ENCODE results near the gene FARSA.
"Not testable (repeated sequence)": the region's sequence is repeated elsewhere in the genome, so short reads cannot be mapped to it uniquely, and the experiment has no call there.

The FARSA gene

DNA sequence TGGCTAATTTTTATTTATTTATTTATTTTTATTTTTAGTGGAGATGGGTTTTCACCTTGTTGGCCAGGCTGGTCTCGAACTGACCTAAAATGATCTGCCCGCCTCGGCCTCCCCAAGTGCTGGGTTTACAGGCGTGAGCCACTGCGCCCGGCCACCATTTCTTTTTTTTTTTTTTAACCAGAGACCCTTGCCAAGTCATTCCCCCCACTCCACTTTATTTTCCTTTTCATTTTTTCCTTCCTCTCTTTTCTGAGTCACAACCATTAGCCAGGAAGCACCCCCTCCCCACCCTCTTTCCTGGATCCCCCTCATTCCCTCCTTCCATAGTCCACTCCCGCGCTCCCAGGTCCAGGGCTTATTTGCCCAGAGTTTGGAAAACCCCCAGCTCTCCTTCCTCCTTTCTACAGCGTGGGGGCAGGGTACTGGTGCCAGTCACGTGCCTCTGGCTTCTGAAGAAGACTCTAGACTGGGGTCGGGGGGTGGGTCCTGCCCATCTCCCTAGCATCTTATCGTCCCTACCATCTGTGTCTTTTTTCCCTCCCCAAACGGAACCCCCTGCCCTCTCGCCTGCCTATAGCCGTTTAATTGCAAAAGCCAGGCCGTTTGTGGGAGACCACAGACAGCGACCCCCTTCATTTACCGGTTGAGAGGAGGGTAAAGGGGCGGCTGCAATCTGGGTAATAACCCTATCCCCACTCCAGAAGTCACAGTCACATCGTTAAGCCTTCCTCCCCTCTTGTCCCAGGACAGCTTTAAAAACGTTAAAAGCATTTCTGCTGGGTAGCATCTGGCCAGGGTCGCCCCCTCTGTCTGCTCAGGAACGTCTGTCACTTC lies 3.8 kb upstream of the FARSA start:
- no peak for DNase-seq

DNA sequence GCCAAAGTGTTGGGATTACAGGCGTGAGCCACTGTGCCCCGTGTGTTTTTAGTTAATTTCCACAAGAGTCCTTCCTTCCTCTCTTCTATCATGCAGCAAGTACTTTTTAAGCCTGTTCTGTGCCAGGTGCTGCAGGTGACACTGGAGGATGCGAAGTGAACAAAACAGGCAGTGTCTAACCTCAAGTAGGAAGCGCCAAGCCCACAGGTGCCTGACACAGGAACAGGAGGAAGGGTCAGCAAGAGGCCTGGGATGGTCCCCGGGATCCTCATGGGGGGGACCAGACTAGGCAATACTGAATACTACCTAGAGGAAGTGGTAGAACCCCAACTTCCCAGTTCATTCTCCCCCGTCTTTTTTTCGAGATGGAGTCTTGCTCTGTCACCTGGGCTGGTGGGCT lies 3.1 kb upstream of the FARSA start:
- DNase-seq = no peak

DNA sequence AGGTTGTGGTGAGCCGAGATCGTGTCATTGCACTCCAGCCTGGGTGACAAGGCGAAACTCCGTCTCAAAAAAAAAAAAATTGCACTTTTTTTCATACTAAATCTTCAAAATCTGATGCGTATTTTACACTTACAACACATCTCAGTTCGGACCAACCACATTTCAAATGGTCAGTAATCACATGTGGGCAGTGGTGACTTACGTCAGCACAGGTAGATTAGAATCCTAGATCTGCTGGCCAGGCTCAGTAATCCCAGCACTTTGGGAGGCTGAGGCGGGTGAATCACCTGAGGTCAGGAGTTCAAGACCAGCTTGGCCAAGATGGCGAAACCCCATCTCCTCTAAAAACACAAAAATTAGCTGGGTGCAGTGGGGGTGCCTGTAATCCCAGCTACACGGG lies 1.6 kb upstream of the FARSA start:
- DNase-seq = no peak

DNA sequence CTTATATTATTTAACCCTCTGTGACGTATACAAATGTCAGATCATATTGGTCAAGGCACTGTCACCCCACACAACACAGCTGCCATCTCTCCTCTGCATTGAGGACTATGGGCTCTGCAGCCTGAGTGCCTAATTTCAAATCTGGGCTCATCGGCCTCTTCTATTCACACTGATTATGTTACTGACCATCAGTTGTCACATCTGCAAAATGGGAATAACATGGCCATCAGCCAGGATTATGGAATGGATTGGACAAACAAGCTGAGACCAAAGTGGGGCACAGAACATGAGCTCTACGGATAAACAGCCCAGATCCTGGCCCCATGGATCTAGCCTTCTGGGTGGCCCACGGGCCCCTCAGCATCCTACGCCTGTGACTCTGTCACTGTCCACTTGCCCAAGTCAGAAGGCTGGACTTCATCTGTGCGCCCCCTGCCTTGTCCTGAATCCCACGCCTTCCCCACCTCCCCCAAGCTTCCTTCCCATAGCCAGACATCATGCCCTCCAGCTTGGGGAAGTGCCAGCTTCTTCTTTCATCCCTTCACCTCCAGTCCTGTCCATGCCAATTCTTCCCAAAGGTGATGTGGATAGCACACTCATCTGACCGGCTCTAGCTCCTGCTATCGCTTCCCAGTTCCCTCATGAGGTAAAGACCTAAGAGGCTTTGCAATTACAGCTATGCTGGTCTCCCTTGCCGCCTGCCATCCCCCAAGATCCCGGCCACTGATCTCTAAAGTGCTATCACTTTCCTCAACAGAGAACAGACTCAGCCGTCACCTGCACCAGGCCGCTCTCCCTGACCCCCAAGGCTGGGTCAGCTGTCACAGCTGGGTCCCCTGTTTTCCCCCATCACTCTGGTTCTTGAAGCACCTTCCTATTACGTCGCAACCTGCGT lies 872 bp downstream of the FARSA start:
- no peak for DNase-seq

DNA sequence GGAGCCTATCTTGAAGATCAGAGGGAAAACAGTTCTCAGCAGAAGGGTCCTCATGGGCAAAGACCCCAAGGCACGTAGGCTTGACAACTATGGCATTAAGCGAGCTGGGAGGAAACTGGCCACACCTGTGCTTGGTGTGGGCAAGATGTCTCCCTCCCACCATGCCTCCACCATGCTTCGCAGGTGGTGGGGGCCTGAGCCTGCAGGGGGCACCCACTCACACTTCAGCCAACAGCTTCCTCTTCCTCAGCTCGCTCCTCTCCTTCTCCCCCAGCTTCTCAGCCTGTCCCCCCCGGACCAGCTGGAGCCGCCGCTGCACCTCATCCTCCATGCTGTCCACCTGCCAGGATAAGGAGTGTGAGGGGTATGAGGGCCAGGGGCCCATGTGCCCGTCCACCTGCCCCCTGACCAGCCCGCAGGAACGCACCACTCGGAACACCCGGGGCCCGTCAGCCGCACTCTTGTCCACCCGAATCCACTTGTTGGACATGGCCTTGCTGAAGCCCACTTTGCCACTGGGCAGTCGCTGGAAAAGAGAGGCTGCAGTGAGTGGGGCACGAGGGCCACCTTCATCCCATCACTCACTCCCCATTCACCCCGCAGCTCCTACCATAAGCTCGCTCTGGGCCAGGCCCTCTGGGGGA lies 3.4 kb downstream of the FARSA start:
- no peak for DNase-seq

DNA sequence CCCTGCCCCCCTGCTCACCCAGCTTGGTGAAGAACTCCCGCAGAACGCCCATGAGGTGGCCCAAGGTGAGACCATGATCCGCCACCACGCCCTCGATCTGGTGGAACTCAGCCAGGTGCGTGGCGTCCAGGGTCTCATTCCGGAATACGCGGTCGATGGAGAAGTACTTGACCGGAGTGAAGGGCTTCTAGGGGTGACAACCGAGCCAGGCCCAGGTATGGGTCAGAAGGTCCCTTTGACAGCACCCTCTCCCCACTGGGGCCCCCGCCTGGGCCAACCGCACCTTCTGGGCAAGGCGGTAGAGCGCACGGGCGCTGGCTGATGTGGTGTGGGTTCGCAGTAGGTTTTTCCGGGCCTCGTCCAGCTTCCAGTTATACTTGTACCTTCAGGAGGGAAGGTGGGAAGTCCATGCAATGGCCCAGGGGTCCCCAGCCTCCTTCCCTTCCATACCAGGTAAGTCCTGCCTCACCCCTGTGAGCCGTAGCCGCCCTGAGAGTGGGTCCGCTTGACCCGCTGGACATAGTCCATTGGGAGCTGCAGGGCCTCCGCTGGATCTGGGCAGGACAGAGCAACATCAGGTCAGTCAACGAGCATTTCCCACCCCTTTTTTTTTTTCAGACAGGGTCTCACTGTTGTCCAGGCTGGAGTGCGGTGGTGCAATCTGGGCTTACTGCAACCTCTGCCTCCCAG lies 8.7 kb downstream of the FARSA start:
- DNase-seq = no peak

DNA sequence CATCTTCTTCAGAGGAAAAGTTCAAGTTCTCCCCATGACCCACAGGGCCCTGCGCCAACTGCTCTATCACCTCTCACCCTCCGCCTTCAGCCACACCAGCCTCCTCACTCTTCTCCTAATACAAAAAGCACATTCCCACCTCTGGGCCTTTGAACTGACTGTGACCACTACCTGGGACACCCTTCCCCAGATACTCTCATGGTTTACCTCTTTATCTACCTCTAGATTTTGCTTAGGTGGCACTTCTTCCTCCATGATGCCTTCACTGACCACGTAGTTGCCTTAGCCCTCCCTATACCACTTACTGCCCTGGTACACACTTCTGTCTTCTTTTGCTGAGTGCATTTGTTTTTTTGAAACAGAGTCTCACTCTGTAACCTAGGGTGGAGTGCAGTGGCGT lies 10.6 kb downstream of the FARSA start:
- no peak for DNase-seq

DNA sequence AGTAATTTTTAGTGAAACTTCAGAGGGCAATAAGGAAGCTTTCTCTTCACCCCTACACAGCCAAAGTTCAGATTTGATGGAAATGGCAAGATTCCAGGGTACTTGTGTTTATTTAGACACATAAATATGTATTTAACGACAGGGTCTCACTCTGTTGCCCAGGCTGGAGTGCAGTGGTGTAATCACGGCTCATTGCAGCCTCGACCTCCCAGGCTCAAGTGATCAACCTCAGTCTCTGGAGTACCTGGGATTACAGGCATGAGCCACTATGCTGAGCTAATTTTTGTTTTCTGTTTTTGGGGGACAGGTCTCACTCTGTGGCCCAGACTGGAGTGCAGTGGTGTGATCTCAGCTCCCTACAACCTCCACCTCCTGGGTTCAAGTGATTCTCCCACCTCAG lies 12.5 kb downstream of the FARSA start:
- DNase-seq = no peak

DNA sequence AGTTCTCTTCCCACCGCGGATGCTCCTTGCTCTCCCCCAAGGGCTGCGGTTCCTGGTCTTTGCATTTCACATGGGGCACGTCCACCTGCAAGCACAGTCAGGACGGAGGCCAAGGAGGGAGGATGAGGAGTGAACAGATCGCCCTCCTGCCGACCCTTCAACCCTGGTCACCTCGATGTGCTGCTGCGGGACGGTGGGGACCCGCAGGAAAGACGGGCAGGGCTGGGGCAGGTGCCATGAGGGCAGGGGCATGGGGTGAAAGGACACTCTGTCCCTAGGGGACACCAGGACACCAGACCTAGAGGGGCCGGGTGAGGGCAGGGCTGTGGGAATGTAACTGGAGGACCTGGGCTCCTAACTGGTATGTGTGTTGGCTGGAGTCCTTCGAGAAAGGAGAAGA lies 15.3 kb downstream of the FARSA start:
- DNase-seq = no peak

DNA sequence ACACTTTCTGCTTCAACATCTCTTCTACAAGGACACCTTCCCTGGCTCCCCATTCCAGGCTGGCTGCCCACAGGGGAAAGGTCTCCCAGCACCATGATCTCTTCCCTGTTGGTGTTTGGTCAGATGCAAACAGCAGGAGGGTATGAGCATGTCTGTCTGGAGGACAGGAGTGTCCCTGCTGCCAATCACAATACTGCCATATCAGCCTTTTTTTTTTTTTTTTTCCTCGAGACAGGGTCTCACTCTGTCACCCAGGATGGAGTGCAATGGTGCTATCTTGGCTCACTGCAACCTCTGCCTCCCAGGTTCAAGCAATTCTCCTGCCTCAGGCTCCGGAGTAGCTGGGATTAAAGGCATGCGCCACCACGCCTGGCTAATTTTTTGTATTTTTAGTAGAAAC lies 17.7 kb downstream of the FARSA start:
- not testable (repeated sequence) for DNase-seq

DNA sequence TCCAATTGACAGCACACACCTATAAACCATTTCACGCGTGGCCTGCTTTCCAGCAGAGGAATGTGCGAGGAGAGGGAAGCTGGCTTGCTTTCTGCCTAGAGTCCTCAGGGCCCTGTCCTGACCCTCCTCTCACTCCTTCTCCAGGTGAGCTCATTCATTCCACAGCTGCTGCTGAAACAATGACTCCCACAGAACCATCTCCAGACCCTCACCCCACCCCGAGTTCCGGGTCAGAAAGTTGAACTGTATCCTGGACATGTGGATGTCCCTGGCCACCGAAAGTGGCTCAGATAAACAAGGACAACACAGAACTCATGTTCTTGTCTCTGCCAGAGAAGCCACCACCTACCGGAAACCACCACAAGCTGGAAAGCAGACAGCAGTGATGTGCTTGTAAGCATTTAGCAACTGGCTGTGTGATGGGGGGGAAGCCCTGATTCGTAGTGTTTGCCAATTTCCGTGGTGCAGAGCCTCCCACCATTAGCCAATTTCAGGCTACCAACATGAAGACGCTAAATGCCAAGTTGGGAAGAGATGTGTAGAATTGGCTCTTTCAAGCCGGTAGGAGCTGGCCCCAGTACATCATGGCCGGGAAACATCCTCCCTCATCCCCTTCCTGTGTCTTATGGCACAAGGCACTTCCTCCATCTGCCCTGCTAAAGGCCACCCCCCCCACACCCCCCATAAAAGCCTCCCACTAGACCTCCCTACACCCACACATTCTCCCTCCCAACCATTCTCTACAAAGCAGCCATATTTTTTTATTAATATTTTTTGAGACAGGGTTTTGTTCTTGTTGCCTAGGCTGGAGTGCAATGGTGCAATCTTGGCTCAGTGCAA lies 19.4 kb downstream of the FARSA start:
- peak; percentile 56 for DNase-seq

DNA sequence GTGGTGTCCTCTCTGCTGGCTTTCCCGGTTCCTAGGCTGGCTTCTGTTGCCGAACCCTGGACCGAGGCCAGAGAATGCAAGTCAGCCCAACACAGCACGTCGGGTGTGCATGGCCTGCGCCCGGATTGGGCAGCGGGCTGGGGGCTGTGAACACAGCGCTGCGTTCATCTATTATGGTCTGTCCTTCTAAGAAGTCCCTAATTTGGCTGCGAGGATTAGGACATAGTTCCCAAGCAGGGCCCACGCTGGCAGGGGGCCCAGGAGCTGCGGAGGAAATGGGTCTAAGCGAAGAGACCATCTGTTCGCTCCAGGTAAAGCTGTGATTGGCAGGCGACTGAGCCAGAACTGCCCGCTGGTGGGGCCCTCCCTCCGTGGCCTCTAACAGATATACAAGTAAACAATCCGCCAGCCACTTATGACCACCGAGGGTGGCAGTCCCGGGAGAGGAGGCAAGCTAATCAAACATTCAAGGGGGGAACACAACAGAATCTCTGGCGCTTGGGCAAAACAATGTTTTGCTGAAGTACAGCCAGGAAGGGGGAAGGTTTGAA lies 20.4 kb downstream of the FARSA start:
- no peak for DNase-seq

DNA sequence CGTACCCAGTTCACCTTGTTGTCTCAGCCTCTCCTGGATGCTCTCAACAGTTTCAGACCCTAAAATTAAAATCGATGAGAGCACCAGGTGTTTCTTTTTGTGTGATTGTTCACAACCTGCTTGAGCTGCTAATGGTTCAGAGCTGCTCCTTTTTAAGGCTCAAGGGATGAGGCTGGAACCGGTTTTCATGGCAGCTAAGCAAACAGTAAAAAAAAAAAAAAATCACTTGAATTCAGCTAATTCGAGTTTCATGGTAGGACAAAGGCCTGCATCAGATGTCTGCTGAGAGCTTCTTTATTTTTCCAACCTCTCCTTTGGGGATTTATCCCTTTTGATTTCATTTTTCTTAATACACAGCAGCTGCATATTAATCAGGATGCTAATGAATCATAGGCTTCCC lies 20.9 kb downstream of the FARSA start:
- no peak for DNase-seq

DNA sequence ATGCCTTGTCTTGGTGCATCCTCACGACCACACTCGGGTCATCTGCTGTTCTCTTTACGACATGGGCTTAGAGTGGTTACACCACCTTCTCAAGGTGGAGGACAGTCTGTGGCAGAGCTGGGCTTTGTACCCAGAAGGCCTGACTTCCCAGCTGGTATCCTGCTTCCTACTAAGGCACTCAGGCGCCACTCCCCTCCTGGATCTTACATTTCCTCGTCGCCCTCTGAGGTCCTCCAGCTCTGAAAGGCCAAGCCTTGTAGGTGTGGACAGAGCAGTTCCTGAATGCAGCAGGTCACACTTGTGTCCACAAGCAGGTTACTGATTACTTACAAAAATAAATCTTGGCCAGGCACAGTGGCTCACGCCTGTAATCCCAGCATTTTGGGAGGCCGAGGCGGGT lies 26.3 kb downstream of the FARSA start:
- DNase-seq = no peak

DNA sequence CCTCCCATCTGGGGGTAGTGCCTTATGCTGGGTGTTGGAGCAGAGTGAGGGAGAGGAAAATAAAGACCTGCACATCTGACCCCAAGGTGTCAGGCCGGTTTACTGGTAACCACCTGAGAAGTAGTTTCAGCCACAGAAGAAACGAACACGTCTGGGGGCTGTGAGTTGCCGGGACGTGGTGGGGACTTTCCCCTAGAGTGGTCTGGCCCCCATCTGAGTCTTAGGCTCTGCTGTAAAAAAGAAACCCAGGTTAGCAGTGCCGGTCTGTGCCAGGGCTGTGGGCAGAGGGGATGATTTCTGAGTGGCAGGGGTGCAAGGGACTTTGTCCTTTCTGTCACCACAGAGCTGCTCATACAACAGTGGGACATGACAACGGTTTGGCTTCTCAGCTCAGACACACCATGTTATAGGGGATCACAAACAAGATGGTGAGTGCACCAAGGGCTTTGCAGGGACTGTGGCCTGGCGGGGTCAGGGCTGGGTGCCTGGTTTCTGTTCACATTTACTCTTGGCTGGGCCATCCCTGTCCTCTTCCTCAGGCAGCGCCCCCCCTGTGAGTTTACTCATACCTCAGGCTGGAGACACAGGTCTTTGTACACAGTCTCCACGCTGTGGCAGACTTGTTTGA lies 33.5 kb downstream of the FARSA start:
- DNase-seq = no peak

DNA sequence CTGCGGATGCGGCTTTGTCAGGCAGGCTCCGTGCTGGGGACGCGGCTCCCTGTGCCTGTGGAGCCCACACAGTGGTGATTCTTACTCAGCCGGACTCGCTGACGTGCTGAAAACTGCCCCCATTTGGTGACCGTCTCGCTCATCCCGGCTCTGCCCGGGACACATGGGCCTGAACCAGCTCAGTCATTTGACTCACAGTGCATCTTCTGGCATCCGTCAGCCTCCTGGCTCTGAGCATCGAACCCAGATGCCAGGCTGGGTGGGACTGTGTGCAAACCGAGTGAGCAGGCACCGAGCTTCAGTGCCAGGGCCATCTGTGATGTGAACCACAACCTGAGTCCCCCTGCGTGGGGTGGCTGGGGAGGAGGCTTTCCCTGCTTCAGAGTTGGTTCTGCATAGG lies 37.1 kb downstream of the FARSA start:
- DNase-seq = no peak

DNA sequence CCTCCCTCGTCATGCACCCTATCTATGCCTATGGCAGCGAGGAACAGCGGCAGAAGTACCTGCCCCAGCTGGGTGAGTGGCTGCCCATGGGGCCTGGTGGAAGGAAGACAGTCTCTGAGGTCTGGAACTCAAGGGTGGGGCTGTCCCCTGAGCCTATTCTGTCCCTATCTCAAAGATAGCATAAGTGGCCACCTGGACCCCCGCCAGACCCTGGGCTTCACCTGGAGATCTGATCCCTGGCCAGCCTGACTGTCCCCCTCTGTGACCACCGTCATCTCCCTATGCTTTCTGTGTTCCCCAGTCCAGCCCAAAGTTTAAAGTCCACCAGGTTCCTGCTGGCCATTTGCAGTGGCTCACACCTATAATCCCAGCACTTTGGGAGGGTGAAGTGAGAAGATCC lies 39.9 kb downstream of the FARSA start:
- DNase-seq = no peak

DNA sequence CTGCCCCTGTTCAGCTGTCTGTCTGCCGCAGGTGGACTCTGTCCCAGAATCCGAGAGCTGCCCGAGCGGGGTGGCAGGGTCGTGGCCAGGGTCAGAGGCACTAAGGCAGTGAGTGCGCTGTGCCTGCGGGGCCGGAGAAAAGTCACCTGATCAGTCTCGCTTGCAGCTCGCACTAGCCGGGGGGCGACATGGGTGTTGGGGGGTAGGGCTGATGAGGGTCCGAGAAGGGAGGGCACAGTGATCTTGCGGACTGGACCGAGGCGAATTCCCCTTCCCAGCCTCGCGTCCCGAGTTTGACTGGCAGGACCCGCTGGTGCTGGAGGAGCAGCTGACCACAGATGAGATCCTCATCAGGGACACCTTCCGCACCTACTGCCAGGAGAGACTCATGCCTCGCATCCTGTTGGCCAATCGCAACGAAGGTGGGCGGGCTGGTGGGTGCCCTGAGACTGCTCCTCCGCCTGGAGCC lies 41.9 kb downstream of the FARSA start:
- DNase-seq = no peak

DNA sequence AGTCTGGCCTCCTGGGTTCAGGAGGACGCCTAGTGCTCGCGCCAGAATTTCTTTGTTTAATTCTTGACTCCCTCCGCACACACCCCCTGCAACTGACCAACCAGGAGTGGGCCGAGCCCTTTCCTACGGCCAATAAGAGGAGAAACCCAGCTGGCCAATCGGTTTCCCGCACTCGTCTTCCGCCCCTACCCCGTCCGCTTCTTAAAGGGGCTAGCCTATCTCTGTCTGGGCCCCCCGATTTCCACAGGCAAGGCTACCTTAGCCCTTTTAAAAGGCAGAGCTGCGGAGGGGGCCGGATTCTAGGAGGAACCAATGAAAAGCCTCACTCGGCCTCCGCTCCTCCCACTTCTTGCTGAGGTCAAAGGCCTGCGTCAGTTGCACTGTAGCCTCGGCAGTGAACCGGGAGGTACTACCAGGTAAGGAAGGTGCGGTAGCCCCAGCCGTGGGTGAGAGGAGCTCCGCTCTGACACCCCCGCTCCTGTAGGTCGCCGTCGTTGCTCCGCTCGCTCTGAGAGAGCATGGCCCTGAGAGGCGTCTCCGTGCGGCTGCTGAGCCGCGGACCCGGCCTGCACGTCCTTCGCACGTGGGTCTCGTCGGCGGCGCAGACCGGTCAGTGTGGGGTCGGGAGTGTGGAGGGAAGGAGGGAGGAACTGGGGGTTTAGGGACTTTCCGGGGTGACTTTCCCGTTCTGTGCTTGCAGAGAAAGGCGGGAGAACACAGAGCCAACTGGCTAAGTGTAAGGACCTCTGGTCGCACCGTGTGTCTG lies 42.5 kb downstream of the FARSA start, which contains the start of gene GCDH:
GCDH (plus strand) TSS at position 374 of the 766 bp plus-strand sequence; CDS start at position 519, 145 bp downstream.
- DNase-seq = peak; percentile 93

DNA sequence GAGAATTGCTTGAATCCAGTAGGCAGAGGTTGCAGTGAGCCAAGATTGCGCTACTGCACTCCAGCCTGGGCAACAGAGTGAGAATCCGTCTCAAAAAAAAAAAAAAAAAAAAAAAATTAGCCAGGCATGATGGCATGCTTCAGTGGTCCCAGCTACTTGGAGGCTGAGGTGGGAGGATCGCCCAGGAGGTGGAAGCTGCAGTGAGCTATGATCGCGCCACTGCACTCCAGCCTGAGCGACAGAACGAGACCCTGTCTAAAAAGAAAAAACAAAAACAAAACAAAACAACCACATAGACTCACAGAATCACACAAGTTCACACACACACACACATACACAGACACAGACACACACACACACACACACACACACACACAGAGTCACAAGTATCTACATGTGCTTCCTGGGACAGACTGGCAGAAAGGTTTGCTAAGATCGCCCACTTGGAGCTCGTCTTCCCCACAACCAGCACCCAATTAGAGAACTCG lies 43.2 kb downstream of the FARSA start:
- not testable (repeated sequence) for DNase-seq
